Loucy (cell line): ENCODE data around the gene PRRX2.

Source experiments
- H2AFZ ChIP-seq: fragments of 200-600 bp; sonication (generic); 2 replicates; pipeline ENCODE4 v1.6.0; 2016; ENCODE audit warnings: antibody characterized with exemption, mild to moderate bottlenecking, low read length, moderate library complexity
- H3F3A ChIP-seq: fragments of 200-600 bp; 2 replicates; pipeline ENCODE4 v1.6.0; 2016; ENCODE audit warnings: antibody characterized with exemption, low read depth, mild to moderate bottlenecking
- H3K27me3 ChIP-seq: fragments of 200-600 bp; sonication (generic); 2 replicates; pipeline ENCODE4 v1.6.1; 2014; ENCODE audit warnings: low read length, mild to moderate bottlenecking; ENCODE audit not compliant: insufficient read depth, poor library complexity, severe bottlenecking
- H3K36me3 ChIP-seq: fragments of 200-600 bp; sonication (generic); 2 replicates; pipeline ENCODE4 v1.6.1; 2016; ENCODE audit warnings: low read length; ENCODE audit not compliant: insufficient read depth
- H3K4me1 ChIP-seq: fragments of 200-600 bp; sonication (generic); 2 replicates; pipeline ENCODE4 v1.5.1; 2014; ENCODE audit warnings: low read length, mild to moderate bottlenecking; ENCODE audit not compliant: insufficient read depth, poor library complexity, severe bottlenecking
- H3K4me2 ChIP-seq: fragments of 200-600 bp; sonication (generic); 2 replicates; pipeline ENCODE4 v1.6.0; 2014; ENCODE audit warnings: antibody characterized with exemption, low read length, low read depth, mild to moderate bottlenecking; ENCODE audit not compliant: poor library complexity, severe bottlenecking
- H3K4me3 ChIP-seq: fragments of 200-600 bp; sonication (generic); 2 replicates; pipeline ENCODE4 v1.5.1; 2014; ENCODE audit warnings: low read length, mild to moderate bottlenecking, mixed read lengths; ENCODE audit not compliant: poor library complexity, severe bottlenecking
- H3K79me2 ChIP-seq: fragments of 200-600 bp; sonication (generic); 2 replicates; pipeline ENCODE4 v1.6.1; 2014; ENCODE audit warnings: low read length; ENCODE audit not compliant: insufficient read depth
- H3K9ac ChIP-seq: fragments of 200-600 bp; sonication (generic); 2 replicates; pipeline ENCODE4 v1.6.0; 2014; ENCODE audit warnings: mild to moderate bottlenecking, low read depth, low read length, moderate library complexity; ENCODE audit not compliant: poor library complexity, severe bottlenecking
- H3K9me2 ChIP-seq: fragments of 200-600 bp; sonication (generic); replicated peaks from 2 replicates; pipeline ENCODE4 v1.6.1; 2016; ENCODE audit warnings: low read depth, low read length, mixed read lengths
- H3K9me3 ChIP-seq: fragments of 200-600 bp; sonication (generic); 2 replicates; pipeline ENCODE4 v1.6.1; 2014; ENCODE audit warnings: mild to moderate bottlenecking, antibody characterized with exemption, low read length, low read depth; ENCODE audit not compliant: insufficient read depth
- H4K20me1 ChIP-seq: fragments of 200-600 bp; sonication (generic); 2 replicates; pipeline ENCODE4 v1.6.0; 2014; ENCODE audit warnings: antibody characterized with exemption, low read length, mild to moderate bottlenecking; ENCODE audit not compliant: insufficient read depth, poor library complexity, severe bottlenecking
- CTCF ChIP-seq: fragments of 200-600 bp; sonication (generic); conservative IDR thresholded peaks from 2 replicates; pipeline ENCODE4 v1.5.1; 2014; ENCODE audit warnings: mild to moderate bottlenecking, antibody characterized with exemption, low read length
- EZH2phosphoT487 ChIP-seq: fragments of 200-600 bp; IDR thresholded peaks from 2 replicates; pipeline ENCODE4 v1.6.1; 2018; ENCODE audit warnings: antibody characterized with exemption, mild to moderate bottlenecking, moderate library complexity, borderline replicate concordance

PRRX2 gene

DNA sequence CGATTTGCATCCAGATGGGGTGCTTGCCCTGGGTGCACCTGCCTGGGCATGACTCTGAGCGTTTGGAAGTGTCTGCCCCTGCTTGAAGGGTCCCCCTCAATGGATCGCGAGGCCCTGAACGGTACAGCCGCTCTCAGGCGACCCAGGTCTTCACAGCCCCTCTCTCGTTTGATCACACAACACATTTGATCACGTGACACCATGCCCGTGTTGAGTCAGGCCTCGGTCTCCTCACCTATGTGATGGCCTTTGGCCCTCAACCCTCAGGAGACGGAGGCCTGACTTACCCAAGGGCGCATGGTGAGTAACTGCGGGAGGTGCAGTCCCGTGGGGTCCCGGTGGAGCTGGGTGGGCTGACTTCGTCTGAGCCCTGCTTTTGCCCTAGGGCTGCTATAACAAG, 20.5 kb upstream of the PRRX2 start:
- no peak for TF ChIP-seq CTCF
- no peak for TF ChIP-seq EZH2phosphoT487
- Histone ChIP-seq H3K27me3 (no peaks in the 10 kb centered on the region), H4K20me1 (peaks cover 6% of the 10 kb centered on the region), H3K9me3 (no peaks in the 10 kb centered on the region), H3K4me3 (no peak overlapping the region), H3K4me2 (no peak overlapping the region), H3F3A (no peaks in the 10 kb centered on the region), H3K4me1 (no peaks in the 10 kb centered on the region), H3K79me2 (peaks cover 18% of the 10 kb centered on the region; the same call in 1 of the 2 replicates), H3K9me2 (no peaks in the 10 kb centered on the region), H2AFZ (no peak overlapping the region), H3K9ac (no peak overlapping the region), H3K36me3 (no peaks in the 10 kb centered on the region)

- H2AFZ ChIP-seq = no peak overlapping the region
- H4K20me1 ChIP-seq = peaks cover under 1% of the 10 kb centered on the region
- H3K9me2 ChIP-seq = no peaks in the 10 kb centered on the region
- peaks cover 5% of the 10 kb centered on the region; the same call in 1 of the 2 replicates for H3K79me2 ChIP-seq
- H3K36me3 ChIP-seq = no peaks in the 10 kb centered on the region
- H3K9ac ChIP-seq = no peak overlapping the region
- no peaks in the 10 kb centered on the region for H3K27me3 ChIP-seq
- H3K4me3 ChIP-seq = no peak overlapping the region
- no peak overlapping the region for H3K4me2 ChIP-seq
- TF ChIP-seq CTCF (no peak), EZH2phosphoT487 (no peak)
- H3K9me3 ChIP-seq = no peaks in the 10 kb centered on the region
- H3K4me1 ChIP-seq = no peaks in the 10 kb centered on the region
- no peaks in the 10 kb centered on the region for H3F3A ChIP-seq
These were observed 19.2 kb upstream of the PRRX2 start for GRCh38 chr9:129646252-129646651.

DNA sequence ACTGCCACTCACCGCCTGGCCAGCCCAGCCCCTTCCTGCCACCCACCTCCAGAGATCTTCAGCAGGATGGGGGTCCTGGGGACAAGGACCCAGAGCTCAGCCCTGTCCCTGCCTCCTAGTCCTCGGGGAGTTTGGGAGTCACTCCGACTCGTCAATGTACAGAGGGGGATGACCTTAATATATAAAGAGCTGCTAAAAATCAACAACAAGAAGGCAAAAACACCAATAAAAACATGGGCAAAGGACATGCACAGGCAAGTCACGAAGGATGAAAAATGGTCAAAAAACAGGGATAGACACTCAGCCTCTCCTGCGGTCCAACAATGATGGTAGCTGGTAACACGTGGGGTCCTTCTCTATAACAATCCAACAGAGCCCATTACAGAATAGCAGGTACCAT, 18.8 kb upstream of the PRRX2 start:
- Histone ChIP-seq H2AFZ (no peak overlapping the region), H3K9ac (no peak overlapping the region), H4K20me1 (no peaks in the 10 kb centered on the region), H3K4me1 (no peaks in the 10 kb centered on the region), H3K9me3 (no peaks in the 10 kb centered on the region), H3K36me3 (no peaks in the 10 kb centered on the region), H3K79me2 (peaks cover 1% of the 10 kb centered on the region; the same call in 1 of the 2 replicates), H3K4me3 (no peak overlapping the region), H3K9me2 (no peaks in the 10 kb centered on the region), H3K4me2 (no peak overlapping the region), H3F3A (no peaks in the 10 kb centered on the region), H3K27me3 (no peaks in the 10 kb centered on the region)
- TF ChIP-seq EZH2phosphoT487 = no peak

GRCh38 chr9:129647635-129648034, 17.8 kb upstream of the PRRX2 start:
- Histone ChIP-seq H4K20me1 (no peaks in the 10 kb centered on the region), H3K4me3 (no peak overlapping the region), H3K36me3 (no peaks in the 10 kb centered on the region), H3K4me1 (no peaks in the 10 kb centered on the region), H3K9me3 (no peaks in the 10 kb centered on the region), H3K27me3 (no peaks in the 10 kb centered on the region), H3F3A (no peaks in the 10 kb centered on the region), H3K9me2 (no peaks in the 10 kb centered on the region), H3K9ac (no peak overlapping the region), H2AFZ (no peak overlapping the region), H3K4me2 (no peak overlapping the region), H3K79me2 (no peaks in the 10 kb centered on the region)
- TF ChIP-seq CTCF = no peak
- no peak for TF ChIP-seq EZH2phosphoT487
